Measurements from ENCODE around the gene TUT7.
A peak's percentile ranks its signal among the peaks of the same experiment; 100 is the strongest.
"Not testable (repeated sequence)": the region's sequence is repeated elsewhere in the genome, so short reads cannot be mapped to it uniquely, and the experiment has no call there.

Gene TUT7

GRCh38 chr9:86354011-86354817 is at the start of gene TUT7:
Gene TUT7, minus strand, starts transcription at chr9:86354410. Its CDS starts 1,211 bp downstream, at chr9:86353199.
- DNase-seq, result peak; percentile 98

DNA sequence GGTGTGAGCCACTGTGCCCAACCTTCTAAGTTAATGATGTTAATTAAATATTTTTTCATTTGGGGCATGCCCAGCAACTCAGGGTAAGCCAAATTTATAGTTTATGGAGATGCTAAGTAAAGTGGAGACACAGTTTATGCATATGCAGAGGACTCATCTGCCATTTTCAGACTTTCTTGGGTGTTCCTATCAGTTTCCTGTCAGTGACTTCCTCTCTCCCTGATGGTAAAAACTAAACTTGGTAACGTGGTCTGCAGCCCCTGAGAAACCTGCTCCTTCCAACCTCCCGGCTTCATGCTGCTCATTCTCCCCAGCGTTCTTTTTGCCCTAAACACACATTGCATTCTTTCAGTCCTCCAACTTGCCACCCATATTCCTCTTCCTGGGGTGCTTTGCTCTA is 48.4 kb upstream of the TUT7 start:
- DNase-seq, result no peak

- no peak for DNase-seq
These were observed 42.2 kb upstream of the TUT7 start for GRCh38 chr9:86396412-86396811.

DNA sequence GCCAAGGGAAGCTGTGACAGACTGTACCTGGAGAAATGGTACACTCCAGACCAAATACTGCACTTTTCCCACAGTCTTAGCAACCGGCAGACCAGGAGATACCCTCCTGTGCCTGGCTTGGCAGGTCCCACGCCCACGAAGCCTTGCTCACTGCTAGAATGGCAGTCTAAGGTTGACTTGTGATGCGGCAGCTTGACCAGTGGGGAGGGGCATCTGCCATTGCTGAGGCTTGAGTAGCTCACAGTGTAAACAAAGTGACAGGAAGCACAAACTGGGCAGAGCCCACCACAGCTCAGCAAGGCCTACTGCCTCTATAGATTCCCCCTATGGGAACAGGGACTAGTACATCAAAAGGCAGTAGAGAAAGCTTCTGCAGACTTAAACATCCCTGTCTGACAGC is 36.0 kb upstream of the TUT7 start:
- DNase-seq, result not testable (repeated sequence)

DNA sequence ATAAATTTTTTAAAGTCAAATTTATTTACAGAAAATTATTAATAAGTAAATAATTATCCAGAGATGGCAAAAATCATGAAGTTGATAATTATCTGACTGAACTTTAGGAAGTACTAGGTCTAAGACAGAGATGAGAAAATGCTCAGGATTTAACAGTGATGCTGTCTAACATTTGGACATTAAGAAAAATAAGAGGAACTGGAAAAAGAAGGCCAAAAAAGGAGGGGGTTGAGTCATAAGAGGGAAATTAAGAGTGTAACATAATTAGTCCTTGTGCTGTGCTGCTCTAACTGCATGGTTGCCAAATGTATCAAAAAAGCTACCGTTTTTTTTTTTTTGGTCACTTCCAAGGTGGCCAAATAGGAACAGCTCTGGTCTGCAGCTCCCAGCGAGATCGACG is 35.4 kb upstream of the TUT7 start:
- DNase-seq, result no peak

GRCh38 chr9:86387376-86387775 is 33.2 kb upstream of the TUT7 start:
- DNase-seq, result no peak

DNA sequence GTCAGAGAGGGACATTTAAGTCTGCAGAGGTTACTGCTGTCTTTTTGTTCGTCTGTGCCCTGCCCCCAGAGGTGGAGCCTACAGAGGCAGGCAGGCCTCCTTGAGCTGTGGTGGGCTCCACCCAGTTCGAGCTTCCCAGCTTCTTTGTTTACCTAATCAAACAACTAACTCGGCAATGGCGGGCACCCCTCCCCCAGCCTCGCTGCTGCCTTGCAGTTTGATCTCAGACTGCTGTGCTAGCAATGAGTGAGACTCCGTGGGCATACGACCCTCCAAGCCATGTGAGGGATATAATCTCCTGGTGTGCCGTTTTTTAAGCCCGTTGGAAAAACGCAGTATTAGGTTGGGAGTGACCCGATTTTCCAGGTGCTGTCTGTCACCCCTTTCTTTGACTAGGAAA is 28.8 kb upstream of the TUT7 start:
- DNase-seq, result not testable (repeated sequence)

DNA sequence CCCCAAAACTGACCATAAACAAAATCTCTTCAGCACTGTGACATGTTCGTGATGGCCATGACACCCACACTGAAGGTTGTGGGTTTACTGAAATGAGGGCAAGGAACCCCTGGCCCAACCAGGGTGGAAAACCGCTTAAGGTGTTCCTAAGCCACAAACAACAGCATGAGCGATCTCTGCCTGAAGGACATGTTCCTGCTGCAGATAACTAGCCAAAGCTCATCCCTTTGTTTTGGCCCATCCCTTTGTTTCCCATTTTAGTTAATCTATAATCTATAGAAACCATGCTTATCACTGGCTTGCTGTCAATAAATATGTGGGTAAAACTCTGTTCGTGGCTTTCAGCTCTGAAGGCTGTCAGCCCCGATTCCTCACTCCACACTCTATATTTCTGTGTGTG is 21.8 kb upstream of the TUT7 start:
- DNase-seq, result no peak

DNA sequence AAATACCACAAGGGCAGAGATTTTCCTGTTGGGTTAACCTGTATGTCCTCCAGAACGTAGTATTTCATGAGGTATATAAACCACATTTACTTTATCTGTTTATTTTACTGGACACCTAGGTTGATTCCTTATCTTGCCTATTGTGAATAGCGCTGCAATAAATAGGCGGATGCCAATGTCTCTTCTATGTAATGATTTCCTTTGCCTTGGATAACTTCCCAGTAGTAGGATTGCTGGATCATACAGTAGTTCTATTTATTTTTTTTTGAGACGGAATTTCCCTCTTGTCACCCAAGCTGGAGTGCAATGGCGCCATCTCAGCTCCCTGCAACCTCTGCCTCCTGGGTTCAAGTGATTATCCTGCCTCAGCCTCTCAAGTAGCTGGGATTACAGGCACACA is 15.6 kb upstream of the TUT7 start:
- no peak for DNase-seq

DNA sequence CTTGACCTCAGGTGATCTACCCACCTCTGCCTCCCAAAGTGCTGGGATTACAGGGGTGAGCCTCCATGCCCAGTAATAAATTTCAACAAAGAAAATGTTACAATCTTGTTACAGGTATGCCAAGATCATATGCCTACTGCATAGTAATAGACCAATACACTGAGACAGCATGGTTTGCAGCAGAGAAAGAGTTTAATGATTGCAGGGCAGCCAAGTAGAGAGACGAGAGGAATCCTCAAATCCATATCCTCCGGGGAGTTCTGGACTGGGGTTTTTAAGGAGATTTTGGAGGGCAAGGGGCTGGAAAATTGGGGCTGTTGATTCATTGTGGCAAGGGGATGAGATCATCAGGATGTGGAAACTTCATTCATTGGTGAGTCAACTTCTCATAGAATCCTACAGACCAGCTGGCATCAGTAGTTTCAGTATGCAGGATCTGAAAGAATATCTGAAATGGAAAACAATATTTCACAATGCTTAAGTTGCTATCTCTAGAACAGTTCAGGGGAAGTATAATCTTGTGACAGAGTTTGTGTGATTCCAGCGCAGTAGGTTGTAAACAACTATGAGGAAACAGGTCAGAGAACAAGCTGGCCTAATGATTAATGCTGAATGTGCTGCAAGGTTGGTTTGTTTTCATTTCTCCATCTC is 14.8 kb upstream of the TUT7 start:
- DNase-seq, result no peak

GRCh38 chr9:86361176-86361575 is 7.0 kb upstream of the TUT7 start:
- no peak for DNase-seq

DNA sequence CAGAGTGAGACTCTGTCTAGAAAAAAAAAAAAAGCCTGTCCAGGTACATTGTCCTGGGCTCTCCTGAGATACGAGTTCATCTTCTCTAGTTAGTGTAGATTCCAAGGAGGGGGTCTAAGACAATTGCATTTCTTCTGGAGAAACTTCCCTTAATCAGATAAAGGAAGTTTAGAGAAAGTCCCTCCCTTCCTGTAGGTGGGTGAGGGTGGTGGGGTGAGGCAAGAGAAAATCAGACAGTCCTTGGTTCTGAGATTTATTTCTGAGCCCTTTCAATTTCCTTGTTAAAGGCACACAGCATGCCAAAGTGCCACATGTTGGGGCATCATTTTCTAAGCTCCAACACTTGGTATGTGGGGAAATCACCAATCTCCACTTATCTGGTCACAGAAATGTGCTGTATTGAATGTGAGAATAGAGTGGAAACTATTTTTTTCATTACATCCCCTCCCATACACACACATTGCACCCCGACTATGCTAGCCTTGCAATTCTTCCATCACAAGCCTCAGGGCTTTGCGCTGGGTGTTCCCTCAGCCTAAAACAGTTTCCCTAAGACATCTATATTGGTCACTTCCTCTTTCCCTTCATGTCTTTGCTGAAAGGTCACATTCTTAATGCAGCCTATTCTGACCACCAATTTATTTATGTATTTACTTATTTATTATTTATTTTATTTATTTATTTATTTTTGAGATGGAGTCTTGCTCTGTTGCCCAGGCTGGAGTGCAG is 5.1 kb upstream of the TUT7 start:
- no peak for DNase-seq

DNA sequence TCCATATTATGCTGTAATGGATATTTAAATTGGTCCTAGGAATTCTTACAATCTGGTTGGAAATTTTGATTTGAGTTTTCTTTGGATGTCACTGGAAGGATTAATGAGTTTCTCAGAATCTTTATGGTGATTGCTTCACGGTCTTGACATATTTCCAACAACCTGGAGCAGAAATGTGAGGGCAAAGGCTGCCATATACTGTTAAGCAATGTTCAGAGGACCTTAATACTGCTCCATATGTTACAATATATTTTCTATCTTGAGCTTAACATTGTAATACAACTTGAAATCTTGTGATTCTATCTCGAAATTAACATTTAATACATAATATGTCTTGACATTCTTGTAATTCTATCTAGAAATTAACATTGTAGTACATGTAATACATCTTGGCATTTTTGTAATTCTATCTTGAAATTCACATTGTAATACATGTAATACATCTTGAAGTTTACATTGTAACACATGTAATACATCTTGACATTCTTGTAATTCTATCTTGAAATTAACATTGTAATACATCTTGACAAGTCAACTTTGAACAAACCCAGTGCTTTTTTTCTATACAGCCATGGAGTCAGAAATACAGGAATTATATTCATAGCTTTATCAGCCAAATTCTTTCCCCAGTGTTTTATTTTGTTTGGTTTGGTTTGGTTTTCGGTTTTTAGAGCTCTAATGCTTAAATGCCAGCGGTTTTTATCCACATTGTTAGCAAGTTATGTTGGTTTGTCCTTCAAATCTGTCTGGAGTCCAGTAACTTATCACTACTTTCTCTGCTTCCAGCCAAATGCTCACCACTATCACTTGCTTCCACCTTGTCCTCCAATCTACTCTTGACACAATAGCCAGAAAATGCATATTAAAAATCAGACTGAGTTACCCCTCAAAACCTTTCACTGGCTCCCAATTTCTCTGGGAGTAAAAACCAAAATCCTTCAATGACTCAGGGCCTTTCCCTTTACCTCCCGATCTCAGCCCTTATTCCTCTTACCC is 3.0 kb upstream of the TUT7 start:
- DNase-seq, result no peak

- DNase-seq, result no peak
These were observed 1.6 kb upstream of the TUT7 start for GRCh38 chr9:86355814-86356213.

DNA sequence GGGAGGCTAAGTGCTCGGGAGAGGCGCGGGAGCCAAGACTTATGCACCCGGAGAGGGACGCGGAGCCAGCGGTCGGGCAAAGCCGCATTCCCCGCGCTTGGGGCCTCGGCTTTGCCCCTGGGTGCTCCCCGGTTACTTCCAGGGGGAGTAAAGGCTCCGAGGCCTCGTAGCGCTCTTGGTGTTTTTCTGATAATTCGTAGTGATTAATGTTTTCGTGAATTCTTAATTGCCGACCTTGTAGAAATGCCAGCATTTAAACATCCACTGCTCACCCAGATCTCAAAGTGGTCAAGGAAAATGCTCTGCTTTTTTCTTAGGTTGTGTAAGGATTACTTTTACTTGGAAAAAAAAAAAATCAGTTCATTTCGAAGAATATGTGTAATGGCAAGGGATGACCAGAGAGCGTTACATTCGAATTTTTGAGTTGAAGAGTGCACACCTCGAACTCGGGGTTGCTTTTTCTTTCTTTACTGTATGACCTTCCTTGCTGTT is 654 bp upstream of the TUT7 start:
- no peak for DNase-seq

DNA sequence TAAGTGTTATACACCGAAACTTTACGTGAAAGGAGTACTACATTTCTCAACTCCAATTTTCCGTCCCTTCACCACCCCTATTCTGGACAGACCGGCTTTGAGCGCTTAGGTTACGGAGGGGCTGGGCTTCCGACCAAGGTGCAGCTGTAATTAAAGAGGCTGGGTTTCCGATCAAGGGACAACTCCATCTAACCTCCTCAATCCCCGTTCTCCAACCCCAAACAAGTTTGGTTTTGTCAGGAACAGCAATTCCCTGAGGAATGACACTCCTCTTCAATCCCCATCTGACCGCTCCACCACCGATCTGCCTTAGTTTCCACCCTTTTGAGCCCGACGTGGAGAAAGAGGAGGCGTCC is 577 bp downstream of the TUT7 start:
- DNase-seq, result peak; percentile 52

- DNase-seq, result no peak
These were observed 1.7 kb downstream of the TUT7 start for GRCh38 chr9:86352440-86353077.

GRCh38 chr9:86351880-86352279 is 2.3 kb downstream of the TUT7 start:
- DNase-seq, result no peak

- DNase-seq, result no peak
These were observed 4.0 kb downstream of the TUT7 start for GRCh38 chr9:86350006-86350760.

DNA sequence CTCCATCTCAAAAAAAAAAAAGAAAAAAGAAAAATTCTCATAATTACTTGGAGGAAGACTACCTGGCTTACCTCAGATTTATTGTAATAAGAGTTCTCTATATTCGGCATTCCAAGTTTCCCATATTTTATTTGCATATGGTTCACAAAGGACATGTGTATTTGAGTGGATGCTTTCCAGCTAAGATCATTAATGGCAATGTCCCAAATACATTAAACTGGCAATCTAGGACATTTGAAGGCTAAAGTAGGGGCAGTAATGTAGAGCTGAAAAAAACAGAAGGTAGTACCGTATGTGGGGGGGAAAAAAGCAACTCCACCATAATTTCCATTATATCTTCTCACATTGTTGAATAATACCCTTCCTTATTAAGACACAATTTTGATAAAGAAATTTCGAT is 4.9 kb downstream of the TUT7 start:
- no peak for DNase-seq

DNA sequence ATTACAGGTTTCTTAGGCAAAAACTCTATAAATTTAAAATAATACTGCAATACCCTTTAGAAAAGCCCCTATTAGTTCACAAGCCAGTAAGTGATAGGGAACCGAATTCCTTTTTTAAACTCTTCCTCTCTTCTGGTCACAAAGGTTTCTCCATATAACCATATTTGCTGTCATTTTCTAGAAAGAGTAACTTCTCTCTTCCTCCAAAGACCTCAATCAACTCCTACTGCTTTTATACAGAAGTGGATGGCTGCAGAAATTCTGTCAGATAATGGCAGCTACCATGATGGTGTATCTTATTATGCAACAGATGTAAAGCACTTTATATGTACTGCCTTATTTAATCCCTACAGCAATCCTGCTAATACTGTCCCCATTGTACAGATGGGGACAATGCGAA is 6.2 kb downstream of the TUT7 start:
- no peak for DNase-seq

Data from stimulated activated CD8-positive, alpha-beta memory T cell treated with anti-CD3 and anti-CD28 coated beads, Interleukin-4, amount 100 ng/mL, for 48 hours (primary cell).